Endothelial cell of umbilical vein (primary cell): ENCODE results near the gene TM9SF4. TPM values are rescaled to one million over a fixed set of nuclear protein-coding genes. Genes with fewer than 3 reads are reported as not detected.

Experiments used
- BruUV-seq: library from RNA; stranded (reverse); fragments of 400-500 nt; replicated peaks from 2 replicates; lab custom pipeline; 2021; lab: Mats Ljungman, UMichigan
- CTCF ChIA-PET: fragments of 300-600, 350-600 bp; sonication (Branson Sonifier 250); formaldehyde crosslinking; loops from one replicate; lab custom pipeline; 2021; ENCODE audit warnings: antibody characterized with exemption, inconsistent platforms; lab: Charles Lee
- POLR2A ChIA-PET: fragments of 300-600, 350-600 bp; sonication (Branson Sonifier 250); formaldehyde crosslinking; loops from one replicate; lab custom pipeline; 2021; ENCODE audit warnings: antibody characterized with exemption, inconsistent platforms; lab: Charles Lee
- DNase-seq: peaks from one replicate; pipeline ENCODE4 v3.0.0-alpha.2; 2011; ENCODE audit warnings: low read depth, low spot score
- FAIRE-seq: peaks from 2 replicates; lab custom pipeline; 2011; peaks lifted over from hg19 to GRCh38; lab: Jason Lieb, UNC
- H2AFZ ChIP-seq: 2 replicates; pipeline ENCODE4 v1.6.0; 2012; ENCODE audit warnings: low read depth, low read length, control low read depth, inconsistent platforms
- H3K27ac ChIP-seq: 2 replicates; pipeline ENCODE4 v1.5.1; 2011; ENCODE audit warnings: low read depth, mild to moderate bottlenecking, control low read depth, low read length, moderate library complexity; ENCODE audit not compliant: insufficient read depth
- H3K27me3 ChIP-seq, 2 experiments: 2 replicates each; pipeline versions ENCODE4 v1.6.0 to v1.6.1; 2011; ENCODE audit warnings: low read length in 2 of 2, mixed read lengths in 1 of 2; ENCODE audit not compliant: control insufficient read depth in 2 of 2, insufficient read depth in 2 of 2
- H3K36me3 ChIP-seq, 2 experiments: 2 replicates in 1 of 2; 3 replicates in 1 of 2; pipeline ENCODE4 v1.5.1; 2011; ENCODE audit warnings: low read length in 2 of 2, mild to moderate bottlenecking in 1 of 2, moderate library complexity in 1 of 2; ENCODE audit not compliant: control insufficient read depth in 2 of 2, insufficient read depth in 2 of 2; ENCODE audit errors: extremely low read depth in 1 of 2
- H3K4me1 ChIP-seq: 3 replicates; pipeline ENCODE4 v1.5.1; 2011; ENCODE audit warnings: mild to moderate bottlenecking, low read length; ENCODE audit not compliant: control insufficient read depth, insufficient read depth; ENCODE audit errors: extremely low read depth
- H3K4me2 ChIP-seq: 2 replicates; pipeline ENCODE4 v1.6.1; 2011; ENCODE audit warnings: low read length, control low read depth, mixed read lengths; ENCODE audit not compliant: insufficient read depth
- H3K4me3 ChIP-seq, 3 experiments: fragments of 200-600 bp in 1 of 3; sonication (generic), shearing (Covaris generic) in 1 of 3; replicated peaks in 1 of 3; 2 replicates each; pipeline ENCODE4 v1.5.1; 2011 to 2016; ENCODE audit warnings: control low read depth in 3 of 3, low read length in 3 of 3, mild to moderate bottlenecking in 2 of 3, inconsistent platforms in 1 of 3, low read depth in 1 of 3, moderate library complexity in 1 of 3; ENCODE audit not compliant: insufficient read depth in 1 of 3
- H3K79me2 ChIP-seq: 2 replicates; pipeline ENCODE4 v1.6.0; 2012; ENCODE audit warnings: low read length, inconsistent platforms; ENCODE audit not compliant: control insufficient read depth, insufficient read depth
- H3K9ac ChIP-seq: replicated peaks from 2 replicates; pipeline ENCODE3; 2011; ENCODE audit warnings: low read length, control low read depth; ENCODE audit not compliant: insufficient read depth; ENCODE audit errors: extremely low read depth
- H3K9me1 ChIP-seq: replicated peaks from 3 replicates; pipeline ENCODE4 v1.6.0; 2011; ENCODE audit warnings: mild to moderate bottlenecking, low read length; ENCODE audit not compliant: control insufficient read depth, insufficient read depth; ENCODE audit errors: extremely low read depth
- H3K9me3 ChIP-seq: replicated peaks from 2 replicates; pipeline ENCODE4 v1.5.1; 2012; ENCODE audit warnings: low read length, inconsistent platforms; ENCODE audit not compliant: control insufficient read depth, insufficient read depth
- H4K20me1 ChIP-seq: replicated peaks from 2 replicates; pipeline ENCODE3; 2011; ENCODE audit warnings: mild to moderate bottlenecking, low read length; ENCODE audit not compliant: control insufficient read depth, insufficient read depth; ENCODE audit errors: extremely low read depth
- EZH2 ChIP-seq: IDR thresholded peaks from 2 replicates; pipeline ENCODE4 v1.6.1; 2012; ENCODE audit warnings: borderline replicate concordance, low read depth, mild to moderate bottlenecking, moderate library complexity, low read length, inconsistent platforms; ENCODE audit not compliant: severe bottlenecking
- FOS ChIP-seq: IDR thresholded peaks from 2 replicates; pipeline ENCODE4 v1.6.1; 2011; ENCODE audit warnings: mild to moderate bottlenecking, low read length, moderate library complexity, borderline replicate concordance; ENCODE audit not compliant: insufficient read depth
- GATA2 ChIP-seq: IDR thresholded peaks from 2 replicates; pipeline ENCODE4 v1.7.0; 2011; ENCODE audit warnings: low read depth, mild to moderate bottlenecking, moderate library complexity, mixed read lengths, low read length; ENCODE audit not compliant: insufficient read length, insufficient read depth
- JUN ChIP-seq: IDR thresholded peaks from 2 replicates; pipeline ENCODE4 v1.6.1; 2011; ENCODE audit warnings: borderline replicate concordance, low read depth; ENCODE audit not compliant: insufficient read length, insufficient read depth
- MYC ChIP-seq: IDR thresholded peaks from one replicate; pipeline ENCODE4 v1.6.1; 2011; ENCODE audit warnings: mild to moderate bottlenecking, low read depth, low read length
- POLR2A ChIP-seq: IDR thresholded peaks from 2 replicates; pipeline ENCODE4 v1.6.1; 2012; ENCODE audit warnings: low read depth, mild to moderate bottlenecking, control low read depth, low read length
- POLR2AphosphoS5 ChIP-seq: IDR thresholded peaks from 2 replicates; pipeline ENCODE4 v1.6.1; 2012; ENCODE audit warnings: low read depth, mild to moderate bottlenecking, control low read depth, low read length, moderate library complexity; ENCODE audit not compliant: insufficient read depth
- dilution Hi-C: fragments of 300-500 bp; cut with MboI; formaldehyde crosslinking; loops from one replicate; pipeline ENCODE4 v1.15.0; 2019; ENCODE audit warnings: low sequenced_read_pairs; ENCODE audit not compliant: extremely low pct_ligation_motif_present
- intact Hi-C: fragments of 100-400 bp; cut with micrococcal nuclease; formaldehyde crosslinking; loops from one replicate; pipeline ENCODE4 v1.10.0; 2022
- polyA plus RNA-seq, 4 experiments: library from polyadenylated mRNA; depleted of rRNA in 3 of 4; stranded (reverse) in 3 of 4; unstranded in 1 of 4; fragments of >200 nt; gene quantifications; 2 replicates each; pipeline versions ENCODE4 v1.2.1 to v1.2.3, GENCODE V29; 2011 to 2012; ENCODE audit warnings: missing spikeins in 1 of 4
- total RNA-seq: library from RNA; stranded (reverse); gene quantifications from 2 replicates; pipeline ENCODE4 v1.2.3, GENCODE V29; 2021
- TF ChIP-seq, protein P1 (sequence below), 2 donors: IDR thresholded peaks; 1 replicate in 1 of 2; 2 replicates in 1 of 2; pipeline ENCODE4 v1.5.1; 2011; ENCODE audit warnings: low read length in 2 of 2, mild to moderate bottlenecking in 2 of 2, moderate library complexity in 2 of 2, control low read depth in 1 of 2, inconsistent platforms in 1 of 2, low read depth in 1 of 2; ENCODE audit not compliant: insufficient read depth in 1 of 2; ENCODE audit errors: extremely low read depth in 1 of 2
- TF ChIP-seq, protein P2 (sequence below): IDR thresholded peaks from 2 replicates; pipeline ENCODE4 v1.6.1; 2011; ENCODE audit not compliant: insufficient read depth, insufficient read length

Gene TM9SF4
- total and polyA plus RNA-seq, 2 donors (not counting 3 experiments of a cell fraction or from before 2014, with no cell fraction given) = 46.4 to 61.9 TPM

GRCh38 chr20:32070282-32070681 lies 39.2 kb upstream of the TM9SF4 start:
- peaks cover 3% of the 10 kb centered on the region for H3K4me1 ChIP-seq
- H3K9me1 ChIP-seq = no peaks in the 10 kb centered on the region
- FAIRE-seq (no peak), DNase-seq (no peak)
- BruUV-seq = no TSS peak
- H3K4me3 ChIP-seq = no peak overlapping the region
- H3K9ac ChIP-seq = no peak overlapping the region
- POLR2A ChIA-PET = no interaction called here
- no peaks in the 10 kb centered on the region for H3K36me3 ChIP-seq
- no peak overlapping the region for H2AFZ ChIP-seq
- H3K79me2 ChIP-seq = no peaks in the 10 kb centered on the region
- TF ChIP-seq, protein P1, sequence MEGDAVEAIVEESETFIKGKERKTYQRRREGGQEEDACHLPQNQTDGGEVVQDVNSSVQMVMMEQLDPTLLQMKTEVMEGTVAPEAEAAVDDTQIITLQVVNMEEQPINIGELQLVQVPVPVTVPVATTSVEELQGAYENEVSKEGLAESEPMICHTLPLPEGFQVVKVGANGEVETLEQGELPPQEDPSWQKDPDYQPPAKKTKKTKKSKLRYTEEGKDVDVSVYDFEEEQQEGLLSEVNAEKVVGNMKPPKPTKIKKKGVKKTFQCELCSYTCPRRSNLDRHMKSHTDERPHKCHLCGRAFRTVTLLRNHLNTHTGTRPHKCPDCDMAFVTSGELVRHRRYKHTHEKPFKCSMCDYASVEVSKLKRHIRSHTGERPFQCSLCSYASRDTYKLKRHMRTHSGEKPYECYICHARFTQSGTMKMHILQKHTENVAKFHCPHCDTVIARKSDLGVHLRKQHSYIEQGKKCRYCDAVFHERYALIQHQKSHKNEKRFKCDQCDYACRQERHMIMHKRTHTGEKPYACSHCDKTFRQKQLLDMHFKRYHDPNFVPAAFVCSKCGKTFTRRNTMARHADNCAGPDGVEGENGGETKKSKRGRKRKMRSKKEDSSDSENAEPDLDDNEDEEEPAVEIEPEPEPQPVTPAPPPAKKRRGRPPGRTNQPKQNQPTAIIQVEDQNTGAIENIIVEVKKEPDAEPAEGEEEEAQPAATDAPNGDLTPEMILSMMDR (IDR thresholded peaks at IDR 0.05; ENCODE audit: extremely low read depth in 1 of 2, insufficient read depth in 1 of 2, low read depth in 1 of 2, low read length in 2 of 2) = no peak
- TF ChIP-seq MYC (no peak), JUN (no peak), EZH2 (no peak), FOS (no peak), GATA2 (no peak), POLR2AphosphoS5 (no peak), POLR2A (no peak)
- TF ChIP-seq, protein P2, sequence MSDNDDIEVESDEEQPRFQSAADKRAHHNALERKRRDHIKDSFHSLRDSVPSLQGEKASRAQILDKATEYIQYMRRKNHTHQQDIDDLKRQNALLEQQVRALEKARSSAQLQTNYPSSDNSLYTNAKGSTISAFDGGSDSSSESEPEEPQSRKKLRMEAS = no peak
- peaks cover 3 to 9% of the 10 kb centered on the region in 2 experiments for H3K27me3 ChIP-seq
- dilution Hi-C loops = no loop called here
- no peaks in the 10 kb centered on the region for H3K9me3 ChIP-seq
- no peaks in the 10 kb centered on the region for H4K20me1 ChIP-seq
- CTCF ChIA-PET = no interaction called here
- H3K4me2 ChIP-seq = no peak overlapping the region
- no peak overlapping the region for H3K27ac ChIP-seq
- intact Hi-C loops = no loop called here
